HUES48 (cell line): ENCODE data around the gene PCED1A.

Experiments
- H3K27ac ChIP-seq: one replicate; pipeline ENCODE4 v1.7.0; 2013; ENCODE audit warnings: low read depth, low read length, inconsistent platforms
- H3K27me3 ChIP-seq: 2 replicates; pipeline ENCODE4 v1.6.1; 2013; ENCODE audit warnings: mild to moderate bottlenecking, low read length; ENCODE audit not compliant: control insufficient read depth, insufficient read depth
- H3K36me3 ChIP-seq: 2 replicates; pipeline ENCODE4 v1.6.1; 2013; ENCODE audit warnings: low read length; ENCODE audit not compliant: control insufficient read depth, insufficient read depth
- H3K4me1 ChIP-seq: 2 replicates; pipeline ENCODE4 v1.6.1; 2013; ENCODE audit warnings: mild to moderate bottlenecking, low read length; ENCODE audit not compliant: control insufficient read depth, insufficient read depth
- H3K4me3 ChIP-seq: 2 replicates; pipeline ENCODE4 v1.5.1; 2013; ENCODE audit warnings: mild to moderate bottlenecking, low read depth, low read length
- H3K9ac ChIP-seq: 2 replicates; pipeline ENCODE4 v1.6.1; 2013; ENCODE audit warnings: mild to moderate bottlenecking, low read depth, low read length, moderate library complexity
- H3K9me3 ChIP-seq: 2 replicates; pipeline ENCODE4 v1.6.1; 2013; ENCODE audit warnings: low read length; ENCODE audit not compliant: control insufficient read depth, insufficient read depth

Gene PCED1A

DNA sequence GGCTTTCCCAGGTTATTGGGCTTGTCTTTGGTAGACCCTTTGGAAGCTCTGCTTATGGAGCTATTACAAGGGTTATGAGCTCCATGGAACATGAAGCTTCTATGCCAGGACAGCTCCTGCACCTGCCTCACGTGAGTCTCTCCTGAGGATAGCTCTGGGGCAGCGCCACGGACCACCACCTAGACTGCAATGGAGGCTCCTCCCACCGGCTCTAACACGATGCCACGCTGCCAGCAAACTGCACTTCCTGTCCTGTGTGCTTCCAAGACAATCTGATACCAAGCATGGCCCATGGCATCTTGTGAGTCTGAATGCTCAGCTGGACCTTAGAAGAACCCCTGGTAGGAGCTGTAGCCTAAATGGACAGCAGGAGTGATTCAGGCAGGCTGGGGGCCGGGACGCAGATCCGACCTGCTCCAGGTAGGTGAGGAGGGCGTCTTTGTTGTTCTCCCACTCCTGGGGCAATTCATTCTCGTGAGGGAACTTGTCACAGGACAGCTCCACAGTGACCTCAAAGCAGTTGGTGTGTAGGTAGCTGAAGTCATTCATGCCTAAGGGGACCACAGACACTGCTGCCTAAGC, 45.5 kb downstream of the PCED1A start:
- H3K27me3 ChIP-seq, result 0 out of 2 replicates have a peak, but pooled peaks cover 6% of the 10 kb centered on the region
- H3K27ac ChIP-seq, result no peak overlapping the region
- H3K9ac ChIP-seq, result no peak overlapping the region
- no peak overlapping the region for H3K4me3 ChIP-seq
- peaks cover 40% of the 10 kb centered on the region for H3K36me3 ChIP-seq
- H3K4me1 ChIP-seq, result peaks cover 5% of the 10 kb centered on the region; the same call in 1 of the 2 replicates
- no peaks in the 10 kb centered on the region for H3K9me3 ChIP-seq

DNA sequence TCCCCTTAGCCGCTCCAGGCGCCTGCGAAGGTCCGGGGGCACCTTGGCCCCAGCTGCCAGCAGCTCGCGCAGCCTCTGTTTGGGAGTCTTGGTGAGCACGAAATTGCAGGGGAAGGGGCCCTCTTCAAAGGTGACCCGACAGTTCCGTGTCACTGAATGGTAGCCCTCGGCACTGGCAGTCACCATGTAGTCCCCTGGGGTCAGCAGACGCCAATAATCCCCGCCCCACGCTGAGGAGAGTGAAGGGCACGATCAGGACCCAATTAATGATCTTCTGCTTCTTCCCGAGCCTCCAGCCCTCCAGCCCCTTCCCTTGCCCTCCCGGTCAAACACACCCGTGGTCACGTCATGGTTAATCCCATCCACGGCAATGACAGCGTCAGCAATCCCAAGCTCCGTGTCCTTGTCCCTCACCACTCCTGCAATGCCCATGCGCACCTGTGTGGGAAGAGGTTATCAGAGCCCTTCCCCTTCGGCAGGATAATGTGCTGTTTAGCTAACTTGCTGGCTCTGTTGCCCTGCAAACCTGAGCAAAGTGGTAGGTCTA, 46.2 kb downstream of the PCED1A start:
- Histone ChIP-seq H3K36me3 (peaks cover 40% of the 10 kb centered on the region), H3K9me3 (no peaks in the 10 kb centered on the region), H3K27ac (no peak overlapping the region), H3K4me1 (no peaks in the 10 kb centered on the region; the same call in 1 of the 2 replicates), H3K4me3 (no peak overlapping the region), H3K27me3 (0 out of 2 replicates have a peak, but pooled peaks cover 1% of the 10 kb centered on the region), H3K9ac (no peak overlapping the region)

DNA sequence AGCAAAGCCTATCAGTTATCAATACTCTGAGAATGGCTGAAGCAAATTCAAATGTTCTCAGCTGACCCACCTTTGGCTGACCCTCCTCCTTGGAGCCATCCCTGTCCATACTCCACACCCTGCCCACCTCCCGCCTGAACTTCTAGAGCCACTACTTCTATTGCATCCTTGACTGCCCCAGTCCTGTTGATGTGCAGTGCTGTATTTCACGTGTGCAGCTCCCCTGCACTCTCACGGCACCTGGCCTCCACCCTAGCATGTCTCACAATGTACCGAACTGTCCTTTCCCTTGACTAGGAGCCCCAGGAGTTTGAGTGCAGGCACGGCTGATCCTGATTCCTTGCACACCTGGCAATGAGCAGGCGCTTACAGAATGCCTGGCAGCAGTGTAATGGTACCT, 47.0 kb downstream of the PCED1A start:
- Histone ChIP-seq H3K4me1 (no peaks in the 10 kb centered on the region), H3K36me3 (peaks cover 40% of the 10 kb centered on the region), H3K4me3 (no peak overlapping the region), H3K27ac (no peak overlapping the region), H3K9me3 (no peaks in the 10 kb centered on the region), H3K9ac (no peak overlapping the region), H3K27me3 (no peaks in the 10 kb centered on the region)
